ENCODE data around the gene ADARB2.

The ADARB2 gene

GRCh38 chr10:1278306-1278705, 459.0 kb downstream of the ADARB2 start:
- Histone ChIP-seq H3K9ac (ENCODE audit: low read depth, low read length) (no peak overlapping the region), H3K9me3 (ENCODE audit: control insufficient read depth, insufficient read depth, low read length) (no peaks in the 10 kb centered on the region), H3K36me3 (ENCODE audit: control insufficient read depth, insufficient read depth, low read length) (no peaks in the 10 kb centered on the region), H3K4me3 (ENCODE audit: low read depth, low read length) (no peak overlapping the region), H3K4me1 (ENCODE audit: control insufficient read depth, insufficient read depth, low read length) (no peaks in the 10 kb centered on the region), H3K27me3 (ENCODE audit: control insufficient read depth, insufficient read depth, low read length) (no peaks in the 10 kb centered on the region)

GRCh38 chr10:1274701-1275544, 462.4 kb downstream of the ADARB2 start:
- H3K4me3 ChIP-seq (ENCODE audit: low read depth, low read length) = no peak overlapping the region
- H3K27me3 ChIP-seq (ENCODE audit: control insufficient read depth, insufficient read depth, low read length) = no peaks in the 10 kb centered on the region
- no peaks in the 10 kb centered on the region for H3K9me3 ChIP-seq (ENCODE audit: control insufficient read depth, insufficient read depth, low read length)
- no peaks in the 10 kb centered on the region for H3K4me1 ChIP-seq (ENCODE audit: control insufficient read depth, insufficient read depth, low read length)
- no peaks in the 10 kb centered on the region for H3K36me3 ChIP-seq (ENCODE audit: control insufficient read depth, insufficient read depth, low read length)
- H3K9ac ChIP-seq (ENCODE audit: low read depth, low read length) = no peak overlapping the region

- H3K4me1 ChIP-seq (ENCODE audit: control insufficient read depth, insufficient read depth, low read length) = no peaks in the 10 kb centered on the region
These were observed 463.1 kb downstream of the ADARB2 start for GRCh38 chr10:1274111-1274661.

GRCh38 chr10:1273372-1274105, 463.8 kb downstream of the ADARB2 start:
- Histone ChIP-seq H3K4me1 (ENCODE audit: control insufficient read depth, insufficient read depth, low read length) (no peaks in the 10 kb centered on the region), H3K9me3 (ENCODE audit: control insufficient read depth, insufficient read depth, low read length) (no peaks in the 10 kb centered on the region), H3K9ac (ENCODE audit: low read depth, low read length) (no peak overlapping the region), H3K27me3 (ENCODE audit: control insufficient read depth, insufficient read depth, low read length) (no peaks in the 10 kb centered on the region), H3K4me3 (ENCODE audit: low read depth, low read length) (no peak overlapping the region), H3K36me3 (ENCODE audit: control insufficient read depth, insufficient read depth, low read length) (no peaks in the 10 kb centered on the region)

More at GRCh38 chr10:1274111-1274661, 463.1 kb downstream of the ADARB2 start:
- Histone ChIP-seq H3K36me3 (ENCODE audit: control insufficient read depth, insufficient read depth, low read length) (no peaks in the 10 kb centered on the region), H3K9ac (ENCODE audit: low read depth, low read length) (no peak overlapping the region), H3K4me3 (ENCODE audit: low read depth, low read length) (no peak overlapping the region), H3K9me3 (ENCODE audit: control insufficient read depth, insufficient read depth, low read length) (no peaks in the 10 kb centered on the region), H3K27me3 (ENCODE audit: control insufficient read depth, insufficient read depth, low read length) (no peaks in the 10 kb centered on the region)

- Histone ChIP-seq H3K9me3 (ENCODE audit: control insufficient read depth, insufficient read depth, low read length) (no peaks in the 10 kb centered on the region), H3K4me3 (ENCODE audit: low read depth, low read length) (no peak overlapping the region), H3K36me3 (ENCODE audit: control insufficient read depth, insufficient read depth, low read length) (no peaks in the 10 kb centered on the region), H3K27me3 (ENCODE audit: control insufficient read depth, insufficient read depth, low read length) (no peaks in the 10 kb centered on the region), H3K4me1 (ENCODE audit: control insufficient read depth, insufficient read depth, low read length) (no peaks in the 10 kb centered on the region), H3K9ac (ENCODE audit: low read depth, low read length) (no peak overlapping the region)
These were observed 464.6 kb downstream of the ADARB2 start for GRCh38 chr10:1272777-1273161.

- Histone ChIP-seq H3K9me3 (ENCODE audit: control insufficient read depth, insufficient read depth, low read length) (no peaks in the 10 kb centered on the region), H3K36me3 (ENCODE audit: control insufficient read depth, insufficient read depth, low read length) (no peaks in the 10 kb centered on the region), H3K4me3 (ENCODE audit: low read depth, low read length) (no peak overlapping the region), H3K4me1 (ENCODE audit: control insufficient read depth, insufficient read depth, low read length) (no peaks in the 10 kb centered on the region), H3K9ac (ENCODE audit: low read depth, low read length) (no peak overlapping the region), H3K27me3 (ENCODE audit: control insufficient read depth, insufficient read depth, low read length) (no peaks in the 10 kb centered on the region)
These were observed 465.1 kb downstream of the ADARB2 start for GRCh38 chr10:1272079-1272776.

GRCh38 chr10:1270906-1271305, 466.4 kb downstream of the ADARB2 start:
- H3K9me3 ChIP-seq (ENCODE audit: control insufficient read depth, insufficient read depth, low read length) = no peaks in the 10 kb centered on the region
- no peaks in the 10 kb centered on the region for H3K27me3 ChIP-seq (ENCODE audit: control insufficient read depth, insufficient read depth, low read length)
- H3K4me3 ChIP-seq (ENCODE audit: low read depth, low read length) = no peak overlapping the region
- no peaks in the 10 kb centered on the region for H3K4me1 ChIP-seq (ENCODE audit: control insufficient read depth, insufficient read depth, low read length)
- H3K36me3 ChIP-seq (ENCODE audit: control insufficient read depth, insufficient read depth, low read length) = no peaks in the 10 kb centered on the region
- no peak overlapping the region for H3K9ac ChIP-seq (ENCODE audit: low read depth, low read length)

GRCh38 chr10:1270490-1270889, 466.8 kb downstream of the ADARB2 start:
- Histone ChIP-seq H3K36me3 (ENCODE audit: control insufficient read depth, insufficient read depth, low read length) (no peaks in the 10 kb centered on the region), H3K4me3 (ENCODE audit: low read depth, low read length) (no peak overlapping the region), H3K9ac (ENCODE audit: low read depth, low read length) (no peak overlapping the region), H3K4me1 (ENCODE audit: control insufficient read depth, insufficient read depth, low read length) (no peaks in the 10 kb centered on the region), H3K27me3 (ENCODE audit: control insufficient read depth, insufficient read depth, low read length) (no peaks in the 10 kb centered on the region), H3K9me3 (ENCODE audit: control insufficient read depth, insufficient read depth, low read length) (no peaks in the 10 kb centered on the region)

GRCh38 chr10:1268831-1269230, 468.5 kb downstream of the ADARB2 start:
- H3K27me3 ChIP-seq (ENCODE audit: control insufficient read depth, insufficient read depth, low read length) = no peaks in the 10 kb centered on the region
- no peaks in the 10 kb centered on the region for H3K36me3 ChIP-seq (ENCODE audit: control insufficient read depth, insufficient read depth, low read length)
- H3K4me1 ChIP-seq (ENCODE audit: control insufficient read depth, insufficient read depth, low read length) = no peaks in the 10 kb centered on the region
- H3K4me3 ChIP-seq (ENCODE audit: low read depth, low read length) = no peak overlapping the region
- H3K9ac ChIP-seq (ENCODE audit: low read depth, low read length) = no peak overlapping the region
- H3K9me3 ChIP-seq (ENCODE audit: control insufficient read depth, insufficient read depth, low read length) = no peaks in the 10 kb centered on the region

GRCh38 chr10:1267568-1267967, 469.8 kb downstream of the ADARB2 start:
- Histone ChIP-seq H3K4me3 (ENCODE audit: low read depth, low read length) (no peak overlapping the region), H3K27me3 (ENCODE audit: control insufficient read depth, insufficient read depth, low read length) (no peaks in the 10 kb centered on the region), H3K9ac (ENCODE audit: low read depth, low read length) (no peak overlapping the region), H3K9me3 (ENCODE audit: control insufficient read depth, insufficient read depth, low read length) (no peaks in the 10 kb centered on the region), H3K36me3 (ENCODE audit: control insufficient read depth, insufficient read depth, low read length) (no peaks in the 10 kb centered on the region), H3K4me1 (ENCODE audit: control insufficient read depth, insufficient read depth, low read length) (no peaks in the 10 kb centered on the region)

GRCh38 chr10:1267148-1267547, 470.2 kb downstream of the ADARB2 start:
- H3K9me3 ChIP-seq (ENCODE audit: control insufficient read depth, insufficient read depth, low read length) = no peaks in the 10 kb centered on the region
- no peaks in the 10 kb centered on the region for H3K27me3 ChIP-seq (ENCODE audit: control insufficient read depth, insufficient read depth, low read length)
- H3K9ac ChIP-seq (ENCODE audit: low read depth, low read length) = no peak overlapping the region
- no peak overlapping the region for H3K4me3 ChIP-seq (ENCODE audit: low read depth, low read length)
- no peaks in the 10 kb centered on the region for H3K4me1 ChIP-seq (ENCODE audit: control insufficient read depth, insufficient read depth, low read length)
- no peaks in the 10 kb centered on the region for H3K36me3 ChIP-seq (ENCODE audit: control insufficient read depth, insufficient read depth, low read length)
